HG03097 (cell line): ENCODE results near the gene L2HGDH.

Experiments
- ATAC-seq: cut with Tn5 transposase; IDR thresholded peaks from one replicate; pipeline ENCODE4 v1.9.1; 2021; ENCODE audit not compliant: unreplicated experiment, low FRiP score

Gene L2HGDH

GRCh38 chr14:50299585-50299984 is 12.4 kb downstream of the L2HGDH start:
- no peak for ATAC-seq

- no peak for ATAC-seq
Observed at GRCh38 chr14:50290306-50290705, 21.7 kb downstream of the L2HGDH start.

GRCh38 chr14:50288146-50288545 is 23.9 kb downstream of the L2HGDH start:
- ATAC-seq = no peak

- no peak for ATAC-seq
Observed at GRCh38 chr14:50285861-50286260, 26.2 kb downstream of the L2HGDH start.

GRCh38 chr14:50272498-50272897 is 39.5 kb downstream of the L2HGDH start:
- no peak for ATAC-seq

GRCh38 chr14:50270932-50271331 is 41.1 kb downstream of the L2HGDH start:
- no peak for ATAC-seq

DNA sequence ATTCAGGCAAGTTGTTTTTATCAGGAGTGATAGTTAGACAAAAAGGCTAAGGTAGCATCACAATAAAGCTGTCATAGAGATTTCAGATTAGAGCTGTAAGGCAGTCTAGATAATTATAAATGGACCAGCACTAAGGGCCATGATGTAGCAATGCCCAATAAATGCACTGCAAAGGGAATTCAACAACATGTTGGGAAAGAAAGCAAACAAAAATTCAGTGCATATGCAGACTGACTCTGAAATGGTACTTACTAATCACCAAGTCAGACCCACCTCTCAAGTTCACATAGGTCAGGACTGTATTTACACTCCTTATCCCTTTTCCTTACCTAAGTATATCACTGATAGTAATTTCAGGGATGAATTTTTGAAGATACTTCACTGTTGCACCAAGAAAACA is 47.0 kb downstream of the L2HGDH start:
- no peak for ATAC-seq

DNA sequence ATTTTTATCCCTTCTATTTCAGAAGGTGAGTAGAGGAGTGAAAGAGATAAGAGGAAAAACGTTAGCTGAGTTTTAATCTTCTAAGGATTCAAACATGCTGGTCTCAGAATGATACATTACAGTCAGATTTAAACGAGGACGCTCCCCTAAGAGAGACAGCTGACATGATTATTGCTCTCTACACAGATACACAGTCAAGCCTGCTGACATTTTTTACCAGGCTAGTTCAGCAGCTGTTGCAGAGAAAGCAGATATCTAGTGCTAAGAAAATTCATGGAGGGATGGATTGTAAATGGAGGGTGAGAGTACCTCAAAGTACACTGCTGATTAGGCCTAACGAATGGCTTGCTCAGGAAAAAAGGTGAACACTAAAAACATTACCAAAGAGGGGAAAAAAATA is 48.7 kb downstream of the L2HGDH start:
- ATAC-seq = no peak

DNA sequence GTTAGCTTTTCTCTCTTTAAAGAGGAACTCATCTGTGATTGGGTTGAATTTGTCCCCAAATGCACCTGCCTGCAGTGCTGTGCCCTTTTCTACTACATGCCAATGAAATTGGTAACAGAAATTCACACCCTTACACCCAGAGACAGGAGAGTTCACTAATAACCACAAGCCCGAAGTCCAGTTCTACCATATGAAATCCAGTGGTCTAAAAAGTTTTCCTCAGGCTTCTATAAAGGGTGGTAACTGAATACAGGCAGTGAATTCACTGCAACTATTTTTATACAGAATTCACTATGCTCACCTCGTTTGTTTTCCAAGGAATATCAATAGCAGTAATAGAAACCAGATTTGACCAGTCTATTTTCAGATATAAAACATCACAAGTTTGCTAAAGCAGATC is 49.2 kb downstream of the L2HGDH start:
- ATAC-seq = no peak

DNA sequence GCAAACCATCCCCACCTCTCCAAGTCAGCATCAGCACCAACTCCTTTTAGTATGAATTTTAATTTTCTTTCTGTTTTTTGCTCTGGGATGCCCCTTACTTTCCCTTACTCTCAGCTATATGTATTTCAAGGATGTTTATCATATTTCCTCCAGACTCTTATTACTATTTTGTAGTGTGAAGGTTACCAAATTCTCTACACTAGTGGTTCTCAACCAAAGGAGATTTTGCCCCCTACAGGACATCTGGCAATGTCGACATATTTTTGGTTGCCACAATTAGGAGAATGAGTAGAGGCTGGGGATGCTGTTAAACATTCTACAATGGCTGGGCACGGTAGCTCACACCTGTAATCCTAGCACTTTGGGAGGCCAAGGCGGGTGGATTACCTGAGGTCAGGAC is 51.5 kb downstream of the L2HGDH start:
- no peak for ATAC-seq

GRCh38 chr14:50260072-50260471 is 52.0 kb downstream of the L2HGDH start:
- no peak for ATAC-seq

DNA sequence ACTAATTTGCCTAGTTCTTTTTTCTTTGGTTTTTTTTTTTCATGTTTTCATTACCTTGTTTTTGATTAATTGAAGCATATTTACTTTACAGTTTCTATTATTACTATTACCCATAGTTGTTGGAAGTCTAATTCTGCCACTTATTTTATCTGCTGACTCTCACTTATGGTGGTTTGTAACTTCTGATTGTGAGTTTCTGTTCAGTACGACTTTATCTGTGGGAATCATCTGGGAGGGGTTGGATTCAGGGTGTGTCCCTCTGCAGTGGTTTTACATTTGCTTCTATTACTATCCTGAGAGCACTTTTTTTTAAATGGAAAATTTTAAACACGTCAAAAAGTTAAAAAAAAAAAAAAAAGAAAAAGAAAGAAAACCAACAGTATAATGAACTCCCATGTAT is 54.3 kb downstream of the L2HGDH start:
- no peak for ATAC-seq

DNA sequence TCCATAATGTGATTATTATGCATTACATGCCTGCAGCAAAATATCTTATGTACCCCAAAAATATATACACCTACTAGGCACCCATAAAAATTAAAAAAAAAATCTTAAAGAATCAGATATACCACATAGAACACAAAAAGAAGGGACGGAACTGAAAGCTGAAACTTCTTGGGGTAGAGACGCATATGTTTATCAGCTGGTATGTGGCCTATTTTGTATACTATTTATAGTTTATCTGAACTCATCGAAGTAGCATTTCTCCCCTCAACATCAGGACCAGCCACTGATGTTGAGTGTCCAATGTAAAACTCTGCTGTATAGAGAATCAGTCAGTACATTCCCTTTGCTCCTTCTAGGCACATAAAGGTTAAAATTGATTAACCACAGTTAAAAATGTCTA is 57.8 kb downstream of the L2HGDH start:
- no peak for ATAC-seq

DNA sequence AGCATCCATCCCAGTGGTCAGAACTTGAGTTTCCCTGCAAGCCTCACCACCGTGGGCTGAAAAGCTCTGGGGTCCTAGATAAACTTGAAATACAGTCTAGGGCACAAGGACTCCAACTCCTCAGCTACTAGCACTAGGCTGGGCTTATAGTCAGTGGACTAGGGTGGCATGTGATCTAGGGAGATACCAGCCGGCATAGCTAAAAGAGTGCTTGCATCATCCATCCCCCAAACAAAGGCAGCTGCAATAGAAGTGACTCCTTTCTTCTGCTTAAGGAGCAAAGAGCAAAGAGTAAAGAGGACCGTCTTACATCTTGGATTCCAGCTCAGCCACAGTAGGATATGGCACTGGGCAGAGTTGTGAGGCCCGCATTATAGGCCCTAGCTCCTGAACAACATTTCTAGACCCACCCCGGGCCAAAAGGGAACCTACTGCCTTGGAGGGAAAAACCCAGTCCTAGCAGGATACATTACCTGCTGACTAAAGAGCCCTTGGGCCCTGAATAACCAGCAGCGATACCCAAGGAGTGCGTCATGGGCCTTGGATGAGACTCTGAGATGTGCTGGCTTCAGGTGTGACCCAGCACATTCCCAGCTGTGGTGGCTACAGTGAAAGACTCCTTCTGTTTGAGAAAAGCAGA is 62.8 kb downstream of the L2HGDH start:
- ATAC-seq = no peak

DNA sequence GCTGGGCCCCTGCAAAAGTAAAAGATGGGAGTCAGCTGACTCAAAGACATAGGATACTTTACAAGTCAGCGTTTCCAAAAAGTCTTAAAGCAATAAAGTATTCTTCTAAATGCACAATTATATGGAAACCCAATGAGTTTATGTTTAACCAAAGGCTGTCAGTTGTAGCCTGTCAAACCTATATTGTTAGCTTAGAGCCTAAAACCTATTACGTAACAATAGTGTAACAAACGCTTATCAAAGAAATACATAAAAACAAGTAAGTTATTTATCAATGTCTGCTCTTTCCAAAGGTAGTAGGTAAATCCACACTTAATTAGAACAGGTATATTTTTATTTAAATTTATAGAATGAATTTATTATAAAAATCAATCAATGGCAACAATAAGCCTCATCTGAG is 64.8 kb downstream of the L2HGDH start:
- no peak for ATAC-seq

GRCh38 chr14:50242566-50243310 is 69.3 kb downstream of the L2HGDH start:
- ATAC-seq = no peak

DNA sequence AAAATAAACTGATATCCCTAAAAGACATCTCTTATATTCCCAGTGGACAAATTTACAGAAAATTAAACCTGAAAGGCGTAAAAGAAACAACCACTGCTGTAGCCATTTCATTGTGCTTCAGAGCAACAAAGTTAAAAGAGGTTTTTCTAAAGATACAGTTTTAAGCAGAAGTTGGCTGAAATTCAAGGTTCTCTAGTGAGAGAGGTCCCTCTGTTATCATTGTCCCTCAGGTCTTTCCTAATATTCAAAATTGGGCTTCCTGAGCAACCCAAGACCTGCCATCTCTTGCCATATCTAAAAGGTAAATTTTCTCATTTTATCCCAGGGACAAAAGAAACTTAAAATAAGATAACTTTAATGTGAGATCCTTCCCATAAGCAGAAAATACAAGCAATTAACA is 69.9 kb downstream of the L2HGDH start:
- ATAC-seq = no peak

GRCh38 chr14:50237427-50237826 is 74.6 kb downstream of the L2HGDH start:
- ATAC-seq = no peak

- no peak for ATAC-seq
Observed at GRCh38 chr14:50233951-50234250, 78.1 kb downstream of the L2HGDH start.

GRCh38 chr14:50233166-50233950 is 78.7 kb downstream of the L2HGDH start:
- ATAC-seq = no peak

DNA sequence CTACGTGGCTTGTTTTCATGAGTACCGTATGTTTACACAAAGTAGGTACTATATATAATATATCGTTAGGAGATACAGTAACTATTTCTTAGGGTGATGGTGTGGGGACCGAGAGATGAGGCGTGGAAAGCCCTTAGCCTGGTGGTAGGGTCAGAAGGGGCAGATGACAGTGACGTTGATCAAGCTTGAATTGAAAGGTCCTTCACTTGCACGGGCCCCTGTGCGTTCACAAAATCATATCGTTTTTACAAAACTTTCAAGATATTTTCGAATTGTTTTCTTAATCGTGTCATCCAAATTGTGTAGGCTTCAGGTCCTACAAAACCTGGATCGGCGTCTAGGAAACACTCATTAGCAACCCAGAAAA is 79.8 kb downstream of the L2HGDH start:
- no peak for ATAC-seq
